ENCODE data around the gene NOA1.
"Not testable (repeated sequence)": the region's sequence is repeated elsewhere in the genome, so short reads cannot be mapped to it uniquely, and the experiment has no call there.

Gene NOA1

GRCh38 chr4:56937262-56937661 is 40.1 kb downstream of the NOA1 start:
- no peak for TF ChIP-seq CTCF (conservative IDR thresholded peaks at IDR 0.05; ENCODE audit: low read length)
- no peak overlapping the region for H3K4me3 ChIP-seq (ENCODE audit: low read length)
- peak; percentile 75 for DNase-seq (ENCODE audit: low read depth)

GRCh38 chr4:56931924-56932323 is 45.5 kb downstream of the NOA1 start:
- TF ChIP-seq CTCF (conservative IDR thresholded peaks at IDR 0.05; ENCODE audit: low read length) = no peak
- H3K4me3 ChIP-seq (ENCODE audit: low read length) = no peak overlapping the region
- DNase-seq (ENCODE audit: low read depth) = no peak

GRCh38 chr4:56930638-56931037 is 46.8 kb downstream of the NOA1 start:
- TF ChIP-seq CTCF (conservative IDR thresholded peaks at IDR 0.05; ENCODE audit: low read length) = no peak
- no peak overlapping the region for H3K4me3 ChIP-seq (ENCODE audit: low read length)
- no peak for DNase-seq (ENCODE audit: low read depth)

GRCh38 chr4:56927196-56927595 is 50.2 kb downstream of the NOA1 start:
- no peak for DNase-seq (ENCODE audit: low read depth)
- H3K4me3 ChIP-seq (ENCODE audit: low read length) = no peak overlapping the region
- TF ChIP-seq CTCF (conservative IDR thresholded peaks at IDR 0.05; ENCODE audit: low read length) = no peak

GRCh38 chr4:56914977-56915376 is 62.4 kb downstream of the NOA1 start:
- not testable (repeated sequence) for H3K4me3 ChIP-seq (ENCODE audit: low read length); DNase-seq (ENCODE audit: low read depth)

- TF ChIP-seq CTCF (conservative IDR thresholded peaks at IDR 0.05; ENCODE audit: low read length) = no peak
- no peak for DNase-seq (ENCODE audit: low read depth)
- no peak overlapping the region for H3K4me3 ChIP-seq (ENCODE audit: low read length)
Measured at GRCh38 chr4:56914336-56914735, 63.1 kb downstream of the NOA1 start.

All from AG10803 (cell line).